H1 (cell line): ENCODE results near the gene LRRC37A.
"Not testable (repeated sequence)": the region's sequence is repeated elsewhere in the genome, so short reads cannot be mapped to it uniquely, and the experiment has no call there.

Experiments
- NRF1 ChIP-seq: IDR thresholded peaks from 2 replicates; pipeline ENCODE4 v1.6.1; 2011; ENCODE audit warnings: mild to moderate bottlenecking, low read depth, low read length, improper control_type of control experiment
- TF ChIP-seq, protein P1 (sequence below), 3 experiments: IDR thresholded peaks; 1 replicate in 2 of 3; 2 replicates in 1 of 3; pipeline versions ENCODE4 v1.5.1 to v1.6.1; 2011; ENCODE audit warnings: low read length in 3 of 3, mild to moderate bottlenecking in 3 of 3, inconsistent platforms in 2 of 3, low read depth in 1 of 3, moderate library complexity in 1 of 3; ENCODE audit not compliant: insufficient read depth in 1 of 3; ENCODE audit errors: control extremely low read depth in 1 of 3

DNA sequence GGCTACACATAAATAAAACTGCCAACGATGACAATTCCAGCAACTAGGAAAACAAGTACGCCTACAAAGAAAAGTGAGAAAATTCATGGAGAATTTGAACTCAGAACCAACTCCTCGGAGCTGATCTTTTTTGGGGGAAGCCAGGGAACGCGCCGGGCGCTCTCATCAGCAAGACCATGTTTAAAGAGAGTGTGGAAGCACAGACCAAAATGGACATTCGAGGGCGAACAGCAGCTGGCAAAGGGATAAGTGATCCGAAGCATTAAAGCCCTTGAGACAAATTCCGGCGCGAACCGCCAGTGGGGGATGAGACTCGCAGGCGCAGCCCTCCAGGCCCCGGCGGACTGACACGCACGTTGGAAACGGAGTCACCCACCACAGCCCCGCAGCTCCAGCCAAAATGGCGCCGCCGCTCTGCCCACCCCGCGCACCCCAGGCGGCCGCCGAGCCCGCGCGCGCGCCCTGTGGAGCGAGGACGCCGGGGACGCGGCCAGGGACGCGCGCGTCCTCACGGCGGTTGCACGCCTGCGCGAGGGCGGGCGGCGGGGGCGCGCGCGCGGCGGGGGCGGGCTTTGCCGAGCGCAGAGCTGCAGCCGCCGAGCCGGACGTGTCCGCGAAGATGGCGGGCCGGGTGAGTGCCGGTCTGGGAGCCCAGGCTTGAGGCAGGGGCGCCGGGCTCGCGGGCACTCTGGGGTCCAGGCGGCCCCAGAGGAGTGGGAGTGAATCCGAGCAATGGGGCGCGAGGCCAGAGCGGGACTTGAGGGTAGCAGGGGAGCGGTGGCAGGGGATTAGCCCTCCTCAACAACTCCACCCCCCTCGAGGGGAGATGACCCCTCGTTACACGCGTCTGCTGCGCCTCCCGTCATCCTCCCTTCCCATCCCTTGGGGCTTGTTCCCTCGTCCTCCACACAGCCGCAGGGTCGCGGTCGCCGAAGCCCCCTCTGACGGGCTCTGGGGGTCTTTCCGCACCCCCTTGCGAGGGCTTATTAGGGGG lies 77.6 kb downstream of the LRRC37A start:
- TF ChIP-seq, protein P1, sequence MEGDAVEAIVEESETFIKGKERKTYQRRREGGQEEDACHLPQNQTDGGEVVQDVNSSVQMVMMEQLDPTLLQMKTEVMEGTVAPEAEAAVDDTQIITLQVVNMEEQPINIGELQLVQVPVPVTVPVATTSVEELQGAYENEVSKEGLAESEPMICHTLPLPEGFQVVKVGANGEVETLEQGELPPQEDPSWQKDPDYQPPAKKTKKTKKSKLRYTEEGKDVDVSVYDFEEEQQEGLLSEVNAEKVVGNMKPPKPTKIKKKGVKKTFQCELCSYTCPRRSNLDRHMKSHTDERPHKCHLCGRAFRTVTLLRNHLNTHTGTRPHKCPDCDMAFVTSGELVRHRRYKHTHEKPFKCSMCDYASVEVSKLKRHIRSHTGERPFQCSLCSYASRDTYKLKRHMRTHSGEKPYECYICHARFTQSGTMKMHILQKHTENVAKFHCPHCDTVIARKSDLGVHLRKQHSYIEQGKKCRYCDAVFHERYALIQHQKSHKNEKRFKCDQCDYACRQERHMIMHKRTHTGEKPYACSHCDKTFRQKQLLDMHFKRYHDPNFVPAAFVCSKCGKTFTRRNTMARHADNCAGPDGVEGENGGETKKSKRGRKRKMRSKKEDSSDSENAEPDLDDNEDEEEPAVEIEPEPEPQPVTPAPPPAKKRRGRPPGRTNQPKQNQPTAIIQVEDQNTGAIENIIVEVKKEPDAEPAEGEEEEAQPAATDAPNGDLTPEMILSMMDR (IDR thresholded peaks at IDR 0.05; ENCODE audit: control extremely low read depth in 1 of 3, insufficient read depth in 1 of 3, low read depth in 1 of 3, low read length in 3 of 3) = not testable (repeated sequence)
- TF ChIP-seq NRF1 = not testable (repeated sequence)
